SKM-1 (cell line): Measurements from ENCODE around the gene LTN1.
"Not testable (repeated sequence)": the region's sequence is repeated elsewhere in the genome, so short reads cannot be mapped to it uniquely, and the experiment has no call there.

Source experiments
- DNase-seq: peaks from one replicate; lab custom pipeline; 2025; ENCODE audit not compliant: unreplicated experiment; lab: John Stamatoyannopoulos, UW

The LTN1 gene

DNA sequence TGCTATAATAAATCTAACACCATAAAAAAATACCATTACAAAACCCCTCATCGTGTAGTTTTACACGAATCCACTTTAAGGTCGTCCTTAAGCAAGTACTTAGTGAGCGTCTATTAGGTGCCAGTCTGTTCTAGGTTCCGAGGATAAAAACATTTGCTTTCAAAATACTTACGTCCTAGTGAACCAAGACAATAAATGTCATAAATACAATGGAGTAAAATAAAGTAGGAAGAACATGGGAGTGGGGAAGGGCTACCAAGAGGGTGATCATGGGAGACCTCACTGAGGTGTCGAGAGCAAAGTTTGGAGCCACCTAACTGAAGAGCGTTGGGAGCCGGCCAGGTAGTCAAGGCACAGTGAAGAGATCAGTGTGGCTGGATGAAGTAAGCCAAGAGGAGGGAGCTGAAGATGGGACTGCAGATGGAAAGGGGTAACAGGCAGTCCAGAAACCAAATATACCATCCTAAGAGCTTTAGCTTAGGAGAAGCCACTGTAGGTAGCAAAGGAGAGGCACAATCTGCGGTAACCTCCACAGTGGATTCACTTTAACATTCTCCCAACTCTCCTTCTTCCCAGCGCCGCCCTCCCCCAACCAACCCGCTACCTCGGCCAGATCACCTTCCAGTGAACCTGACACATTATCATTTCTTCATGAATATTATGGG is 684 bp downstream of the LTN1 start:
- DNase-seq = no peak

DNA sequence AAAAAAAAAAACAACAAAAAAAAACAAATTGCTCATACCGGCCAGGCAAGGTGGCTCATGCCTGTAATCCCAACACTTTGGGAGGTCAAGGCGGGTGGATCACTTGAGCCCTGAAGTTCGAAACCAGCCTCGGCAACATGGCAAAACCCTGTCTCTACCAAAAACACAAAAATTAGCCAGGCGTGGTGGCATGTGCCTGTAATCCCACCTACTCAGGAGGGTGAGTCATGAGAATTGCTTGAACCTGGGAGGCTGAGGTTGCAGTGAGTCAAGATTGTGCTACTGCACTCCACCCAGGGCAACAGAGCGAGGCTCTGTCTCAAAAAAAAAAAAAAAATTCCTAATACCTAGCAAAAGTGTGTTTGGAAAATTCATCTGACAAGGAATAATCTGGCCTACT is 4.5 kb downstream of the LTN1 start:
- DNase-seq = not testable (repeated sequence)

DNA sequence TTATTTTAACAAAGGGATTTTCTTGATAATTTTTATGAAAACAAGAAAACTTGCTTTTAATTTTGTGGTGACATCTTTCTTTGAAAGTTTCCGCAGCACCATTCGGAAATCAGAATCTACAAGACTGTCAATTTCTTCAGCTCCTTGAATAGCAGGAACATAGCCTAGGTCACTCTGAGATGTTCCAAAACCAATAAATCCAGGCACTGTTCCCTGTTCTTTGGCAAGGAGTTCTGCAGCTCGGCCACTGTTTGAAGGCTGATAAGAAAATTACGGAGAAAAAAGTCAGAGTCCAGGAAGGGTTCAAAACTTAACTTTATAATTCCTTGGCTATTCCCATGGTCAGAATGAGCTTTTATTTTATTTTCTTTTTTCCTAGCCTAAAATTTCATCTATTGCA is 6.0 kb downstream of the LTN1 start:
- no peak for DNase-seq

- DNase-seq = no peak
Observed at GRCh38 chr21:28982637-28983036, 10.0 kb downstream of the LTN1 start.

- DNase-seq = no peak
Observed at GRCh38 chr21:28979092-28979491, 13.6 kb downstream of the LTN1 start.

- DNase-seq = no peak
Observed at GRCh38 chr21:28975397-28975796, 17.3 kb downstream of the LTN1 start.

GRCh38 chr21:28974531-28975227 is 18.0 kb downstream of the LTN1 start:
- DNase-seq = no peak

GRCh38 chr21:28972398-28972797 is 20.3 kb downstream of the LTN1 start:
- no peak for DNase-seq

DNA sequence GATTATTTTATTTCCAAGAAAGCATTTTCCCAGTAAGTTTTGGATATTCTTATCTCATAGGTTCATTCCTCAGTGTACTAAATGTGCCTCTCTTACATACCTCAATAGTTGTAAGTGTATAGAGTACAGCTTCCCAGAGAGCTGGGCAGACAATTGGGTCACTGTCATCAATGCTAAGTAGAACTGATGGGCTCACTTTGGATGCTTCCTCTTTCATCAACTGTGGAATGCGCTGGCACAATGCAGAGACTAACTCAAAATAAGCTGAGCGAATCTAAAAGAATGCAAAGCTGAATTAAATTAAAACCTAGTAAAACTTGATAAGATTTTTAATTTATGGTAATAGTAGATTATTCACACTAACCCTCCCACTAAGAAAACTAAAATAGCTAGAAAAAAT is 21.5 kb downstream of the LTN1 start:
- DNase-seq = no peak

- DNase-seq = no peak
Observed at GRCh38 chr21:28963831-28964230, 28.8 kb downstream of the LTN1 start.

DNA sequence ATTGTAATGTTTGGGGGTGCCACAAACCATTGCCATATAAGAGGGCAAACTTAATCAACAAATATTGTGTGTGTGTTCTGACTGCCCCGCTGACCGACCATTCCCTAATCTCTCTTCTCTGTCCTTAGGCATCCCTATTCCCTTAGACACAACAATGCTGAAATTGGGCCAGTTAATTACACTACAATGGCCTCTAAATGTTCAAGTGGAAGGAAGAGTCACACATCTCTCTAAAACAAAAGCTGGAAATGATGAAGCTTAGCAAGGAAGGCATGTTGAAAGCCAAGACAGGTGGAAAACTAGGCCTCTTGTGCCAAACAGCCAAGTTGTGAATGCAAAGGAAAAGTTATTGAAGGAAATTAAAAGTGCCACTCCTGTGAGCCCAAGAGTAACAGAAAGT is 30.2 kb downstream of the LTN1 start:
- DNase-seq = no peak

DNA sequence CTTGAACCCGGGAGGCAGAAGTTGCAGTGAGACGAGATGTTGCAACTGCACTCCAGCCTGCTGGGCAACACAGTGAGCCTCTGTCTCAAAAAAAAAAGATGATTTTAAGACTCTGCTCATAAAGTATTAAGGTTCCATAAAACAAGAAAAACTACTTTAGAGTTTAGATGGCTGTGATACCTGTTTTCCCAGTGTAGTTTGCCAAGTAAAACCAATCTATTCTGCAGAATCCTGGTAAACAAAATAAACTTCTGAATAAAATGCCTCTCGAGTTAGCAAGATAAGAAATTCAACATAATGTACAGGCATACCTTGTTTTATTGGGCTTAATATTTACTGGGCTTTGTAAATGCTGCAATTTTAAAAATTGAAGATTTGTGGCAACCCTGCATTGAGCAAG is 30.8 kb downstream of the LTN1 start:
- DNase-seq = no peak

DNA sequence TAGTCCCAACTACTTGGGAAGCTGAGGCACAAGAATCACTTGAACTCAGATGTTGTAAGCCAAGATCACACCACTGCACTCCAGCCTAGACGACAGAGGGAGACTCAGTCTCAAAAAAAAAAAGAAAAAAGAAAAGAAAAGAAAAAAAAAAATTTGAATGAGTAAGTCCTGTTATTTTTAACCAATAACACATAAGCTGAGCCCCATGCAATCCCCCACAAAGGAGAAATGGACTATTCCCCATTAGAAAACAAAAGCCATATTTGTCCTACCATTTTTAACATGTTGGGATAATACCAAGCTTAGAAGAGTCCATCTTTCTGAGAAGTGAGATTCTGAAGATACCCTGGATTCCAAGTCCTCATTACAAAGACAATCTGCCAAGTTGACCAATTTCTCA is 32.4 kb downstream of the LTN1 start:
- no peak for DNase-seq

DNA sequence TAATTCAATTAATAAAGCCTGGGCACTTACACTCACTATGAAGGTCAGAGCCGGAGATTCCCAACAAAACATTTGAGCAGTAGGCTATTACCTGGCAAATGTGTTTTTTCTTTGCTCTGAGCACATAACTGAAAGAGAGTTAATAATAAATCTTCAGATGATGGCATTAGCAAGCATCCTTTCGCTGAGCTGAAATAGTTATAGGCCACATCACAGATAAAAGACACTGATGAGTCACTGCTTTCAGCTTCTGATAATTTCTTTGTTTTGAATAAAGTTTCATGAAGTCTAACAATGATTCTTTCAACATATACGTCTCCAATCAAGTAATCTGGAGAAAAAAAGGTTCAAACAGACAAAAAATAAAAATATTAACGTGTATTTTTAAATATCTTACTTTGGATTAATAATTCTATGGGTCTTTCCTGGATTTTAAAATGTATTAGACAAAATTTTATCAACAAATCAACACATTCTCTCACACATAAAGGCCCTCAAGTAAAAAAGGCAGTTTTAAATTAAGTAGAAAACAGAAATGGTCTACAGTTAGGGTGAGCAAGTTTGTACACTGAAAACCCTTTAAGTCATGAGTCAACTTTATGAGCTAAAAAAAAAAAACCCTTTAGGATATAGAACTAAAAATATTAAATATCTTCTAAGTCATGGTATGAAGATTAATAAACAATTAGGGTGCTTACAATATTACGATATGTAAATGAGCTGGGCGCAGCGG is 33.1 kb downstream of the LTN1 start:
- no peak for DNase-seq

GRCh38 chr21:28953247-28953646 is 39.4 kb downstream of the LTN1 start:
- no peak for DNase-seq

- no peak for DNase-seq
Observed at GRCh38 chr21:28952686-28953085, 40.0 kb downstream of the LTN1 start.

- no peak for DNase-seq
Observed at GRCh38 chr21:28949318-28949717, 43.4 kb downstream of the LTN1 start.

DNA sequence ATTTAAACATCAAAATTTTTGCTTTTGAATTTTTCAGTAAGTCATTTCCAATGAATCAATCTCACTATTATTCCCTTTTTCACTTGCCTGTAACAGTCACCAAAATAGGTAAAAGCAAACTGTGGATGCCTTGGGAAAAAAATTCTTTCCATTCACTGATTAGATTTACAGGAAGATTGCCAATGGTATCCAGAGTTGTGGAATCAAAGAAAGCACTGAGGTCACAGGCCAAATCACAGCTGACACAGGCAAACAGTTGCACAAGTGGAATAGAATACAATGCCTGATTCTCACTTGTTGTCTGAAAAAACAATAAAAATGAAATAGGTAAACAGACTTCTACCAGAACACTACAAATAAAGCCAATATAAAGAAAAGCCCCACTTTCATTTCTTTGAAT is 48.4 kb downstream of the LTN1 start:
- no peak for DNase-seq

DNA sequence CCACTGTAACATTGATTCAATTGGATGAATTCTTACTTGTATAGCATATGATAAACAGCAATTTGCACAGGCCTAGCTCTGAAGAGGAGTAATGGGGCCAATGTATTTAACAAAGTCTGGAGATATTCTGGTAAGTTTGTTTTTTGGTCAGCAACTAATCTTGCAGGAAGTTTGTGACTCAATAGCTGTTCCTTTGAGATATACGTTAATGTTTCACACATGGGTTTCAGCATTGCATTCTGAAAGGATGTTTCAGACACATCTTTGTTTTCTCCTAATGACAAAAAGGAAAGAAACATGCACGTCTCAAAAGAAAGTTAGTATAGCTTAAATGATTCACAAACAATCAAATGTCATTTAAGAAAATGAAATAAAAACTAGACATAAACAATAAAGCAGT is 49.0 kb downstream of the LTN1 start:
- no peak for DNase-seq

- peak; percentile 32 for DNase-seq
Observed at GRCh38 chr21:28938726-28939125, 54.0 kb downstream of the LTN1 start.

DNA sequence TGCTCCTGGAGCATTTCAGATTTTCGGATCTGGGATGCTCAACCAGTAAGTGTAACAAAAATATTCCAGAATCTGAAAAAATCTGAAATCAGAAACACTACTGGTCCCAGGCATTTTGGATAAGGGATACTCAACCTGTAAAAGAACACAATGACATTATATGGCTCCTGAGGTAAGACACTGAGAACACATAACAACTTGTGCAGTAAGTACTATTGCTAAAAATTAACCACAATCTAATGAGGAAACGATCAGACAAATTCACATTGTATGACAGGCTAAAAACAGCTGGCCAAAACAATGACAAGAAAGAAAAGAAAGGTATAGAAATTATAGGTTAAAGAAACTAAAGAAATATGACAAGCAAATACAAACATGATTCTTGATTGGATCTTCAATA is 54.9 kb downstream of the LTN1 start:
- no peak for DNase-seq

DNA sequence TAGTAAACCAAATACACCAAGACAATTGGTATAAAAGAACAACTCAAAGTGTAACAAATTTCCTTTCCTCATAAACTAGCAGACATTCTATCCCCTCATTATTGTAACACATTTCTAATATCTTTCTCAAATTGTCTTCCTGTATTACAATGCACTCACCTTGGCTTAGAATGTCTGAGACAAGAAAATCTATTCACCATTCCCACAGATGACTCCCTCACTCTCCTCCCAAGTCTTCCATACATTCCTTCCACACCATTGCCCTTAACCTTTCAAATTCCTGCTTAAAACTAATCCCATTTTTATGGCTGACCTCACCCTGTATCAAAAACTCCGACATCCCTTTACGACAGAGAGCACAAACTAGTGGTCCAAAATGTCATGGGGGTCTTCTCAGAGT is 56.0 kb downstream of the LTN1 start:
- DNase-seq = no peak
